ENCODE measurements around the gene PLCH1.

Gene PLCH1

GRCh38 chr3:155604126-155604525, 140.7 kb downstream of the PLCH1 start:
- no peak for TF ChIP-seq CTCF (IDR thresholded peaks at IDR 0.05)

GRCh38 chr3:155603302-155603701, 141.6 kb downstream of the PLCH1 start:
- no peak for TF ChIP-seq CTCF (IDR thresholded peaks at IDR 0.05)

- no peak for TF ChIP-seq CTCF (IDR thresholded peaks at IDR 0.05)
Measured at GRCh38 chr3:155602307-155602706, 142.6 kb downstream of the PLCH1 start.

GRCh38 chr3:155598671-155599070, 146.2 kb downstream of the PLCH1 start:
- no peak for TF ChIP-seq CTCF (IDR thresholded peaks at IDR 0.05)

- no peak for TF ChIP-seq CTCF (IDR thresholded peaks at IDR 0.05)
Measured at GRCh38 chr3:155596615-155597014, 148.3 kb downstream of the PLCH1 start.

GRCh38 chr3:155595371-155595770, 149.5 kb downstream of the PLCH1 start:
- no peak for TF ChIP-seq CTCF (IDR thresholded peaks at IDR 0.05)

- no peak for TF ChIP-seq CTCF (IDR thresholded peaks at IDR 0.05)
Measured at GRCh38 chr3:155594526-155595187, 150.2 kb downstream of the PLCH1 start.

- TF ChIP-seq CTCF (IDR thresholded peaks at IDR 0.05), result no peak
Measured at GRCh38 chr3:155587581-155587980, 157.3 kb downstream of the PLCH1 start.

Measured in LNCAP (cell line).